PC-9 (cell line): ENCODE results near the gene TMEM94. TPM values are rescaled to one million over a fixed set of nuclear protein-coding genes. Genes with fewer than 3 reads are reported as not detected.

Experiments
- BruUV-seq: library from RNA; stranded (reverse); fragments of 400-500 nt; replicated peaks from 2 replicates; lab custom pipeline; 2021; lab: Mats Ljungman, UMichigan
- CTCF ChIA-PET: fragments of 300-600 bp; sonication (Branson Sonifier 250); formaldehyde crosslinking; loops from one replicate; lab custom pipeline; 2022; ENCODE audit warnings: antibody characterized with exemption; lab: Charles Lee
- POLR2A ChIA-PET: fragments of 300-600 bp; sonication (Branson Sonifier 250); formaldehyde crosslinking; loops from one replicate; lab custom pipeline; 2022; ENCODE audit warnings: antibody characterized with exemption; ENCODE audit not compliant: unreplicated experiment; lab: Charles Lee
- DNase-seq, 2 experiments: peaks; one replicate each; pipeline versions ENCODE4 v3.0.0 to v3.0.0-alpha.2; 2015 to 2022; ENCODE audit warnings: mixed read lengths in 1 of 2
- H2AFZ ChIP-seq: fragments of 200-600 bp; sonication (generic); 2 replicates; pipeline ENCODE4 v1.8.1; 2017; ENCODE audit warnings: antibody characterized with exemption
- H3F3A ChIP-seq: fragments of 200-600 bp; sonication (generic); 2 replicates; pipeline ENCODE4 v1.8.1; 2017; ENCODE audit warnings: antibody characterized with exemption, mild to moderate bottlenecking, low read depth; ENCODE audit not compliant: insufficient read depth
- H3K27ac ChIP-seq: fragments of 200-600 bp; sonication (generic); 2 replicates; pipeline ENCODE4 v1.6.1; 2016; ENCODE audit warnings: mixed run types
- H3K27me3 ChIP-seq: fragments of 200-600 bp; sonication (generic); 2 replicates; pipeline ENCODE4 v1.6.1; 2016; ENCODE audit warnings: low read depth, mixed run types; ENCODE audit not compliant: insufficient read depth
- H3K36me3 ChIP-seq: fragments of 200-600 bp; sonication (generic); 2 replicates; pipeline ENCODE4 v1.6.1; 2016; ENCODE audit warnings: low read depth, mixed run types
- H3K4me1 ChIP-seq: fragments of 200-600 bp; sonication (generic); replicated peaks from 2 replicates; pipeline ENCODE4 v1.6.1; 2016; ENCODE audit warnings: mixed run types; ENCODE audit not compliant: insufficient read depth
- H3K4me2 ChIP-seq: fragments of 200-600 bp; sonication (generic); 2 replicates; pipeline ENCODE4 v1.6.1; 2017; ENCODE audit warnings: mixed run types
- H3K4me3 ChIP-seq: fragments of 200-600 bp; sonication (generic); 2 replicates; pipeline ENCODE4 v1.6.1; 2016; ENCODE audit warnings: mixed run types
- H3K79me2 ChIP-seq: fragments of 200-600 bp; sonication (generic); 2 replicates; pipeline ENCODE4 v1.6.1; 2017; ENCODE audit warnings: low read depth, mixed run types
- H3K9me2 ChIP-seq: fragments of 200-600 bp; sonication (generic); 2 replicates; pipeline ENCODE4 v1.8.1; 2017; ENCODE audit warnings: mild to moderate bottlenecking; ENCODE audit not compliant: insufficient read depth
- H3K9me3 ChIP-seq: fragments of 200-600 bp; sonication (generic); 2 replicates; pipeline ENCODE4 v1.8.1; 2016; ENCODE audit warnings: low read depth; ENCODE audit not compliant: insufficient read depth
- H4K20me1 ChIP-seq: fragments of 200-600 bp; sonication (generic); 2 replicates; pipeline ENCODE4 v1.8.1; 2017; ENCODE audit not compliant: insufficient read depth
- EZH2 ChIP-seq: fragments of 200-600 bp; sonication (generic); IDR thresholded peaks from 2 replicates; pipeline ENCODE4 v1.8.0; 2017; ENCODE audit warnings: antibody characterized with exemption, low read depth
- intact Hi-C: fragments of 100-400 bp; cut with micrococcal nuclease; formaldehyde crosslinking; loops from one replicate; pipeline ENCODE4 v1.10.0; 2022; ENCODE audit not compliant: unreplicated experiment
- total RNA-seq: library from RNA; stranded (reverse); gene quantifications from 2 replicates; pipeline ENCODE4 v1.2.3, GENCODE V29; 2021
- TF ChIP-seq, protein P1 (sequence below): fragments of 200-600 bp; sonication (generic); conservative IDR thresholded peaks from 2 replicates; pipeline ENCODE4 v1.6.1; 2017; ENCODE audit warnings: mixed run types, antibody characterized with exemption, mild to moderate bottlenecking, moderate library complexity

TMEM94 gene
- total RNA-seq, 1 experiment from 2014 or later = 78.9 TPM

DNA sequence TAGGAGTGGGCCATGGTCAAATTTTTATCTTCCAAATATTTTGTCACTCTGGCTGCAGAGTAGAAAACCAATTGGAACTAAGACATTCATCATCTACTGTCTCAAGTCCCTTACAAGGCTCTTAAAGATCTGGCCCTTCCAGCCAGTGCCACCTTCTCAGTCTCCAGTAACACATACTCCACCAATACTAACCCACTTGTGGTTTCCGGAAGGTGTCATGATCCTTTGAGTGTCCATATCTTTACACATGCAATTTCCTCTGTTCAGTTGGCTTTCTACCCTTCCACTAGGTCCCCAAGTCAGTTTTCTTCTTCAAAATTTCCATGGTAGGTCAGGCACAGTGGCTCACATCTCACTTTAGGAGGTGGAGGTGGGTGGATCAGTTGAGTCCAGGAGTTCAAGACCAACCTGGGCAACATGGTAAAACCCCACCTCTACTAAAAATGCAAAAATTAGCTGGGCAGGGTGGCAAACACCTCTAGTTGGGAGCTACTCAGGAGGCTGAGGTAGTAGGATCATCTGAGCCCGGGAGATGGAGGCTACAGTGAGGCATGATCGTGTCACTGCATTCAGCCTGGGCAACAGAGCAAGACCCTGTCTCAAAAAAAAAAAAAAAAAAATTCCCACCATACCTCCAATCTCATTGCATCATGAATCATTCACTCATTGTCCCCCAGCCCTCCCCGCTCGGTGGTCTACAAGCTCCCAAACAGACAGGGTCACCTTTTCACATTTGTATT, 44.9 kb upstream of the TMEM94 start:
- 0 out of 2 replicates have a peak overlapping the region, but pooled peaks have one; percentile 74 for H3K4me2 ChIP-seq
- POLR2A ChIA-PET = no interaction called here
- H3F3A ChIP-seq = peaks cover 6% of the 10 kb centered on the region; the same call in 1 of the 2 replicates
- no peaks in the 10 kb centered on the region for H3K9me3 ChIP-seq
- no TSS peak for BruUV-seq
- H2AFZ ChIP-seq = no peak overlapping the region
- H3K9me2 ChIP-seq = no peaks in the 10 kb centered on the region
- 0 out of 2 replicates have a peak, but pooled peaks cover 11% of the 10 kb centered on the region for H3K27me3 ChIP-seq
- H3K4me3 ChIP-seq = no peak overlapping the region
- no peak for TF ChIP-seq EZH2
- TF ChIP-seq, protein P1, sequence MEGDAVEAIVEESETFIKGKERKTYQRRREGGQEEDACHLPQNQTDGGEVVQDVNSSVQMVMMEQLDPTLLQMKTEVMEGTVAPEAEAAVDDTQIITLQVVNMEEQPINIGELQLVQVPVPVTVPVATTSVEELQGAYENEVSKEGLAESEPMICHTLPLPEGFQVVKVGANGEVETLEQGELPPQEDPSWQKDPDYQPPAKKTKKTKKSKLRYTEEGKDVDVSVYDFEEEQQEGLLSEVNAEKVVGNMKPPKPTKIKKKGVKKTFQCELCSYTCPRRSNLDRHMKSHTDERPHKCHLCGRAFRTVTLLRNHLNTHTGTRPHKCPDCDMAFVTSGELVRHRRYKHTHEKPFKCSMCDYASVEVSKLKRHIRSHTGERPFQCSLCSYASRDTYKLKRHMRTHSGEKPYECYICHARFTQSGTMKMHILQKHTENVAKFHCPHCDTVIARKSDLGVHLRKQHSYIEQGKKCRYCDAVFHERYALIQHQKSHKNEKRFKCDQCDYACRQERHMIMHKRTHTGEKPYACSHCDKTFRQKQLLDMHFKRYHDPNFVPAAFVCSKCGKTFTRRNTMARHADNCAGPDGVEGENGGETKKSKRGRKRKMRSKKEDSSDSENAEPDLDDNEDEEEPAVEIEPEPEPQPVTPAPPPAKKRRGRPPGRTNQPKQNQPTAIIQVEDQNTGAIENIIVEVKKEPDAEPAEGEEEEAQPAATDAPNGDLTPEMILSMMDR = no peak
- no peaks in the 10 kb centered on the region for H3K36me3 ChIP-seq
- DNase-seq = no peak
- intact Hi-C loops = no loop called here
- no peaks in the 10 kb centered on the region for H4K20me1 ChIP-seq
- peaks cover 2% of the 10 kb centered on the region; the same call in 1 of the 2 replicates for H3K4me1 ChIP-seq
- CTCF ChIA-PET = interaction anchor here (0.6 to 0.7 kb wide), 3 partner anchors 16 to 209 kb away, joined by 3 to 5 read pairs (median 3); no protein-coding TSS in a partner anchor
- H3K27ac ChIP-seq = no peak overlapping the region
- no peaks in the 10 kb centered on the region for H3K79me2 ChIP-seq

GRCh38 chr17:75412455-75413317, 43.7 kb upstream of the TMEM94 start:
- no peaks in the 10 kb centered on the region for H3K4me1 ChIP-seq
- BruUV-seq = no TSS peak
- POLR2A ChIA-PET = interaction anchor here (0.6 kb wide), 1 partner anchor 211 kb away, joined by 5 read pairs; no protein-coding TSS in a partner anchor
- H3K27me3 ChIP-seq = 0 out of 2 replicates have a peak, but pooled peaks cover 11% of the 10 kb centered on the region
- no peaks in the 10 kb centered on the region for H3K9me2 ChIP-seq
- no peaks in the 10 kb centered on the region for H3K79me2 ChIP-seq
- DNase-seq = peak; percentile 43 to 57
- peaks cover 6% of the 10 kb centered on the region; the same call in 1 of the 2 replicates for H3F3A ChIP-seq
- H3K27ac ChIP-seq = no peak overlapping the region
- intact Hi-C loops = no loop called here
- H3K9me3 ChIP-seq = no peaks in the 10 kb centered on the region
- no peaks in the 10 kb centered on the region for H3K36me3 ChIP-seq
- H4K20me1 ChIP-seq = no peaks in the 10 kb centered on the region
- H3K4me2 ChIP-seq = peak overlapping the region; percentile 74
- H3K4me3 ChIP-seq = peak overlapping the region; percentile 36; the same call in 1 of the 2 replicates
- no peak for TF ChIP-seq EZH2
- TF ChIP-seq, protein P1 = peak; percentile 83
- CTCF ChIA-PET = interaction anchor here (0.6 to 0.7 kb wide), 5 partner anchors 18 to 149 kb away, joined by 3 to 7 read pairs (median 3); no protein-coding TSS in a partner anchor
- H2AFZ ChIP-seq = peak overlapping the region; percentile 59; the same call in 1 of the 2 replicates

GRCh38 chr17:75414488-75414887, 41.9 kb upstream of the TMEM94 start:
- BruUV-seq = no TSS peak
- H3K4me3 ChIP-seq = no peak overlapping the region
- TF ChIP-seq, protein P1 = no peak
- no peak for TF ChIP-seq EZH2
- H3K79me2 ChIP-seq = no peaks in the 10 kb centered on the region
- H3K27ac ChIP-seq = no peak overlapping the region
- POLR2A ChIA-PET = interaction anchor here (0.5 kb wide), 1 partner anchor 97 kb away, joined by 4 read pairs; no protein-coding TSS in a partner anchor
- intact Hi-C loops = no loop called here
- no peaks in the 10 kb centered on the region for H4K20me1 ChIP-seq
- no peak overlapping the region for H2AFZ ChIP-seq
- H3K4me1 ChIP-seq = no peaks in the 10 kb centered on the region
- CTCF ChIA-PET = no interaction called here
- H3F3A ChIP-seq = 0 out of 2 replicates have a peak, but pooled peaks cover 6% of the 10 kb centered on the region
- no peaks in the 10 kb centered on the region for H3K9me3 ChIP-seq
- H3K36me3 ChIP-seq = no peaks in the 10 kb centered on the region
- H3K27me3 ChIP-seq = 0 out of 2 replicates have a peak, but pooled peaks cover 11% of the 10 kb centered on the region
- no peak for DNase-seq
- H3K4me2 ChIP-seq = no peak overlapping the region
- no peaks in the 10 kb centered on the region for H3K9me2 ChIP-seq
